HG02981 (cell line): Measurements from ENCODE around the gene WNK1.

Source experiments
- ATAC-seq: cut with Tn5 transposase; IDR thresholded peaks from one replicate; pipeline ENCODE4 v1.9.1; 2021; ENCODE audit warnings: mild to moderate bottlenecking, moderate library complexity; ENCODE audit not compliant: unreplicated experiment

WNK1 gene

GRCh38 chr12:944211-944610 is 191.8 kb downstream of the WNK1 start:
- ATAC-seq = no peak

- ATAC-seq = no peak
Measured at GRCh38 chr12:946212-946611, 193.8 kb downstream of the WNK1 start.

- ATAC-seq = no peak
Measured at GRCh38 chr12:946631-947030, 194.3 kb downstream of the WNK1 start.

GRCh38 chr12:948238-948637 is 195.9 kb downstream of the WNK1 start:
- no peak for ATAC-seq

GRCh38 chr12:949453-950191 is 197.2 kb downstream of the WNK1 start, which contains the start of gene RAD52:
RAD52 (minus strand) TSS chr12:949694; CDS start chr12:933058, 16,636 bp downstream.
- ATAC-seq = peak; percentile 80

- no peak for ATAC-seq
Measured at GRCh38 chr12:951176-951575, 198.8 kb downstream of the WNK1 start.

GRCh38 chr12:953776-954175 is 201.4 kb downstream of the WNK1 start:
- ATAC-seq = no peak

- ATAC-seq = no peak
Measured at GRCh38 chr12:954741-955140, 202.4 kb downstream of the WNK1 start.

- ATAC-seq = no peak
Measured at GRCh38 chr12:955939-956338, 203.6 kb downstream of the WNK1 start.

GRCh38 chr12:958588-959123 is 206.3 kb downstream of the WNK1 start:
- peak; percentile 78 for ATAC-seq
